Transverse colon (tissue), 4 donors: ENCODE results near the gene CD244.

Source experiments
- POLR2A ChIP-seq: fragments of 450-650 bp; IDR thresholded peaks from one replicate; pipeline ENCODE4 v1.6.1; 2016; ENCODE audit warnings: antibody characterized with exemption, mild to moderate bottlenecking, moderate library complexity
- POLR2AphosphoS5 ChIP-seq, 3 donors: sonication (generic); formaldehyde crosslinking; IDR thresholded peaks; one replicate each; pipeline ENCODE4 v1.6.1; 2016; ENCODE audit warnings: antibody characterized with exemption in 3 of 3
- TF ChIP-seq, protein P1 (sequence below), 5 experiments: fragments of 200-600 bp in 3 of 5; fragments of 450-650 bp in 2 of 5; sonication (generic) in 3 of 5; IDR thresholded peaks; 1 replicate in 2 of 5; 2 replicates in 3 of 5; pipeline ENCODE4 v1.5.1; 2016 to 2017; ENCODE audit warnings: antibody characterized with exemption in 5 of 5, inconsistent platforms in 3 of 5, mild to moderate bottlenecking in 2 of 5, moderate library complexity in 1 of 5

DNA sequence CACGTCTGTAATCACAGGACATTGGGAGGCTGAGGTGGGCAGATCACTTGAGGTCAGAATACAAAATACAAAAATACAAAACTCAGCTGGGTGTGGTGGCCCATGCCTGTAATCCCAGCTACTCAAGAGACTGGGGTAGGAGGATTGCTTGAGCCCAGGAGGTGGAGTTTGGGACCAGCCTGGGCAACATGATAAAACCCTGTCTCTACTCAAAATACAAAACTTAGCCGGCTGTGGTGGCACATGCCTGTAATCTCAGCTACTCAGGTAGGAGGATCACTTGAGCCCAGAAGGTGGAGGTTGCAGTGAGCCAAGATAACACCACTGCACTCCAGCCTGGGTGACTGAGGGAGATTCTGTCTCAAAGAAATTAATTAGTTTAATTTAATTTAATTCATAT lies 28.8 kb upstream of the CD244 start:
- TF ChIP-seq, protein P1, sequence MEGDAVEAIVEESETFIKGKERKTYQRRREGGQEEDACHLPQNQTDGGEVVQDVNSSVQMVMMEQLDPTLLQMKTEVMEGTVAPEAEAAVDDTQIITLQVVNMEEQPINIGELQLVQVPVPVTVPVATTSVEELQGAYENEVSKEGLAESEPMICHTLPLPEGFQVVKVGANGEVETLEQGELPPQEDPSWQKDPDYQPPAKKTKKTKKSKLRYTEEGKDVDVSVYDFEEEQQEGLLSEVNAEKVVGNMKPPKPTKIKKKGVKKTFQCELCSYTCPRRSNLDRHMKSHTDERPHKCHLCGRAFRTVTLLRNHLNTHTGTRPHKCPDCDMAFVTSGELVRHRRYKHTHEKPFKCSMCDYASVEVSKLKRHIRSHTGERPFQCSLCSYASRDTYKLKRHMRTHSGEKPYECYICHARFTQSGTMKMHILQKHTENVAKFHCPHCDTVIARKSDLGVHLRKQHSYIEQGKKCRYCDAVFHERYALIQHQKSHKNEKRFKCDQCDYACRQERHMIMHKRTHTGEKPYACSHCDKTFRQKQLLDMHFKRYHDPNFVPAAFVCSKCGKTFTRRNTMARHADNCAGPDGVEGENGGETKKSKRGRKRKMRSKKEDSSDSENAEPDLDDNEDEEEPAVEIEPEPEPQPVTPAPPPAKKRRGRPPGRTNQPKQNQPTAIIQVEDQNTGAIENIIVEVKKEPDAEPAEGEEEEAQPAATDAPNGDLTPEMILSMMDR (IDR thresholded peaks at IDR 0.05) = no peak
- no peak for TF ChIP-seq POLR2AphosphoS5 (IDR thresholded peaks at IDR 0.05)
- no peak for TF ChIP-seq POLR2A
